ENCODE results near the gene LRIG1.

The LRIG1 gene

DNA sequence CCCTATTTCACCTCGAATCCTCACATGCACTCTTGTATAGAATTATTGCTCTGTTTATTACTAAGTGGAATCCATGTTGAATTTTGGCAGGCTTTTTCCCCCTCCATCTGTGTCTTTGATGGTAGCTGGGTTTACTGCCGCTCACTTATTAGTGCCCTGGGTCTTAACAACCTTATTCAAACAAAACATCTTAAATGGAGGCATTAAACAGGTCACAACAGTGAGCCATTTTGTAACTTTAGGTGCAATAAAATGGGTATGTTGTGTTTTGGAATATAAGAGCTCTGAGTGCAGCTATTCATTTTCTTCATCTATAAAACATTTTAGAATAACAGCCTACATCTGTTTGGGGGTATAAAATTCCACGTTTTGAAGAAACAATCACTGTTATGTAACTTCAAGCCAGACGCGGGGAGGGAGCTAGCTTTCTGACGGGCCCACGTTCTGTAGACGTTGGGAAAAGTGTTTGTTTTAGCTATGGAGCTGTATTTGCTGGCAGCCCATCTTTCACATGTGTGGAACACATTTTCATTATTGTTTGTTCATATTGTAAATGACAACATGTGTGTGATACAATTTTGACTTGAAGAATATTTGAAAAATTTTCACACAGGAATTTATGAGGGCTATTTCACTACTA, 158.0 kb downstream of the LRIG1 start:
- FAIRE-seq, result no peak

DNA sequence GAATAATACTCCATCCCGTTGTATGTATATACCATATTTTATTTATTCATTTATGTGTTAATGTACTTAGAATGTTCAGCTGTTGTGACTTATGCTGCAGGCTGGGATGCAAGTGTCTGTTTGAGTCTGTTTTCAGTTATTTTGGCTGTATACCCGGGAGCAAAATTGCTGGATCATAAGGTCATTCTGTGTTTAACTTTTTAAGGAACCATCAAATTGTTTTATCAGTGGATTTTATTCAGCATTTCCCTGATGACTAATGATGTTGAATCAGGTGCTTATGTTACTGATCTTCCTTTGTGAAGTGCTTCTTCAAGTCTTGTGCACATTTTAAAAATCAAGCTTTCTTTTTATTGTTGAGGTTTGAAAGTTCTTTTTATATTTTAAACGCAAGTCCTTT, 161.9 kb downstream of the LRIG1 start:
- no peak for FAIRE-seq

- FAIRE-seq, result no peak
Measured at GRCh38 chr3:66336333-66336766, 164.5 kb downstream of the LRIG1 start.

DNA sequence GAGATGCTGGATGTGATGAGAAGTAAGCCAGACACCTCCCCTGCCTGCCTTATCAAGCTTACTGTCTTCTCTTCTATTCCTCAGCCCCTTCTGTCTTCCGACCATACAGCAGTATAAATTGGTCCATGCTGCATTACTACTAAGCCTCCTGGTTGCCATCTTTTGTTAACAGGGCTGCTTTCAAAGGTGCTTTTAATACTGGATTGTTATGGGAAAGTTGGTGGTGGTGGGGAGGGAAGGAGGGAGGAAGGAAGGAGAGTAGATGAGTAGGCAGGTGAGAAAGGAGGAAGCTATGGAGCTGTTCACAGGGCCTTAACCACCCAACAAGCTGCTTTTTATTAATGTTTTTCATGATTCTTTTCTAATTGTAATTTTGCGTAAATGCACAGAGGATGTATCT, 165.2 kb downstream of the LRIG1 start:
- no peak for FAIRE-seq
